CD4-positive, CD25-positive, alpha-beta regulatory T cell (primary cell): ENCODE results near the gene HDLBP. TPM values are rescaled to one million over a fixed set of nuclear protein-coding genes. Genes with fewer than 3 reads are reported as not detected.

Experiments used
- ATAC-seq, 2 donors: fragments of 150-1000 bp; cut with Tn5 transposase; one replicate each; pipeline ENCODE4 v1.10.0; 2021; ENCODE audit warnings: low read depth in 2 of 2, moderate number of reproducible peaks in 2 of 2, moderate library complexity in 1 of 2
- DNase-seq, 3 donors: peaks; one replicate each; pipeline versions ENCODE4 v3.0.0 to v3.0.0-alpha.2; 2012 to 2022; ENCODE audit warnings: mixed read lengths in 1 of 3
- H3K27ac ChIP-seq: one replicate; pipeline ENCODE4 v1.7.0; 2013; ENCODE audit warnings: mild to moderate bottlenecking, low read length; ENCODE audit not compliant: insufficient read depth, poor library complexity, severe bottlenecking
- H3K27me3 ChIP-seq: one replicate; pipeline ENCODE4 v1.7.0; 2013; ENCODE audit warnings: low read length; ENCODE audit not compliant: control insufficient read depth, insufficient read depth
- H3K36me3 ChIP-seq: one replicate; pipeline ENCODE4 v1.7.0; 2013; ENCODE audit warnings: mild to moderate bottlenecking, low read length, moderate library complexity; ENCODE audit not compliant: control insufficient read depth, insufficient read depth
- H3K4me1 ChIP-seq: 2 replicates; pipeline ENCODE4 v1.7.0; 2013; ENCODE audit warnings: mild to moderate bottlenecking, low read length; ENCODE audit not compliant: insufficient read depth, control insufficient read depth, poor library complexity, severe bottlenecking
- H3K4me3 ChIP-seq: one replicate; pipeline ENCODE4 v1.7.0; 2013; ENCODE audit warnings: low read depth, mild to moderate bottlenecking, low read length, moderate library complexity
- H3K9me3 ChIP-seq, 2 experiments: 1 replicate in 1 of 2; 2 replicates in 1 of 2; pipeline ENCODE4 v1.7.0; 2013; ENCODE audit warnings: low read length in 2 of 2, mild to moderate bottlenecking in 1 of 2, moderate library complexity in 1 of 2; ENCODE audit not compliant: control insufficient read depth in 2 of 2
- H3K27ac Mint-ChIP-seq, 3 donors: one replicate each; pipeline ENCODE4 v1.8.0; 2020 to 2022; ENCODE audit warnings: mild to moderate bottlenecking in 3 of 3, mixed read lengths in 3 of 3, moderate library complexity in 2 of 3
- H3K27me3 Mint-ChIP-seq: one replicate; pipeline ENCODE4 v1.8.0; 2022; ENCODE audit warnings: mild to moderate bottlenecking, mixed read lengths
- H3K36me3 Mint-ChIP-seq: one replicate; pipeline ENCODE4 v1.8.0; 2020; ENCODE audit warnings: mixed read lengths
- H3K4me1 Mint-ChIP-seq, 4 donors: one replicate each; pipeline ENCODE4 v1.8.0; 2020 to 2022; ENCODE audit warnings: mixed read lengths in 4 of 4, mild to moderate bottlenecking in 1 of 4
- H3K4me3 Mint-ChIP-seq, 4 donors: one replicate each; pipeline ENCODE4 v1.8.0; 2020 to 2022; ENCODE audit warnings: mild to moderate bottlenecking in 4 of 4, mixed read lengths in 4 of 4, moderate library complexity in 3 of 4
- H3K9me3 Mint-ChIP-seq, 7 donors: one replicate each; pipeline ENCODE4 v1.8.0; 2020 to 2022; ENCODE audit warnings: mixed read lengths in 7 of 7, mild to moderate bottlenecking in 3 of 7, moderate library complexity in 2 of 7
- polyA plus RNA-seq, 4 donors: library from polyadenylated mRNA; unstranded; fragments of 300-500 nt; fragmentation: Illumina TruSeq; gene quantifications; one replicate each; pipeline ENCODE4 v1.2.3, GENCODE V29; 2021
- total RNA-seq: library from RNA; stranded (reverse); gene quantifications from one replicate; pipeline ENCODE4 v1.2.3, GENCODE V29; 2022

HDLBP gene
- total and polyA plus RNA-seq, 5 donors from 2014 or later: 33.6 to 121 (median 41.7) TPM

- Mint-ChIP-seq H3K4me3 (no peak overlapping the region), H3K27me3 (no peaks in the 10 kb centered on the region), H3K36me3 (peaks cover 64% of the 10 kb centered on the region), H3K9me3 (no peaks in the 10 kb centered on the region), H3K4me1 (peaks cover 0 to 2% (median 0%) of the 10 kb centered on the region in 4 donors), H3K27ac (no peak overlapping the region)
- Histone ChIP-seq H3K27me3 (no peaks in the 10 kb centered on the region), H3K4me3 (no peak overlapping the region), H3K27ac (no peak overlapping the region), H3K4me1 (no peaks in the 10 kb centered on the region), H3K36me3 (peaks cover 91% of the 10 kb centered on the region), H3K9me3 (no peaks in the 10 kb centered on the region)
- no peak for DNase-seq
- ATAC-seq: no peak
Observed at GRCh38 chr2:241234066-241234790, 81.2 kb downstream of the HDLBP start.

GRCh38 chr2:241232736-241233575 lies 82.5 kb downstream of the HDLBP start:
- no peak for DNase-seq
- H3K4me1 Mint-ChIP-seq: peaks cover 0 to 2% (median 0%) of the 10 kb centered on the region in 4 donors
- peaks cover 60% of the 10 kb centered on the region for H3K36me3 Mint-ChIP-seq
- H3K9me3 Mint-ChIP-seq: no peaks in the 10 kb centered on the region
- H3K4me3 ChIP-seq: no peak overlapping the region
- H3K27me3 Mint-ChIP-seq: no peaks in the 10 kb centered on the region
- no peaks in the 10 kb centered on the region for H3K27me3 ChIP-seq
- no peak overlapping the region for H3K4me3 Mint-ChIP-seq
- ATAC-seq: no peak
- H3K4me1 ChIP-seq: no peaks in the 10 kb centered on the region
- H3K27ac Mint-ChIP-seq: peak overlapping the region in 1 of 3 donors; percentile 22
- no peaks in the 10 kb centered on the region for H3K9me3 ChIP-seq
- H3K36me3 ChIP-seq: peaks cover 90% of the 10 kb centered on the region
- no peak overlapping the region for H3K27ac ChIP-seq

- H3K27ac Mint-ChIP-seq: no peak overlapping the region
- Histone ChIP-seq H3K4me3 (no peak overlapping the region), H3K27ac (no peak overlapping the region), H3K9me3 (no peaks in the 10 kb centered on the region), H3K36me3 (peaks cover 75% of the 10 kb centered on the region), H3K27me3 (no peaks in the 10 kb centered on the region), H3K4me1 (no peaks in the 10 kb centered on the region)
- DNase-seq: no peak
- H3K27me3 Mint-ChIP-seq: no peaks in the 10 kb centered on the region
- no peak overlapping the region for H3K4me3 Mint-ChIP-seq
- peaks cover 58% of the 10 kb centered on the region for H3K36me3 Mint-ChIP-seq
- ATAC-seq: no peak
- H3K9me3 Mint-ChIP-seq: no peaks in the 10 kb centered on the region
- H3K4me1 Mint-ChIP-seq: no peaks in the 10 kb centered on the region
Observed at GRCh38 chr2:241230435-241230834, 85.0 kb downstream of the HDLBP start.

- no peaks in the 10 kb centered on the region for H3K4me1 ChIP-seq
- Mint-ChIP-seq H3K27me3 (no peaks in the 10 kb centered on the region), H3K9me3 (peaks cover 0 to under 1% (median 0%) of the 10 kb centered on the region in 7 donors), H3K4me1 (no peaks in the 10 kb centered on the region), H3K4me3 (no peak overlapping the region), H3K27ac (no peak overlapping the region), H3K36me3 (peaks cover 51% of the 10 kb centered on the region)
- H3K27ac ChIP-seq: no peak overlapping the region
- H3K4me3 ChIP-seq: no peak overlapping the region
- ATAC-seq (no peak), DNase-seq (no peak)
- H3K9me3 ChIP-seq: no peaks in the 10 kb centered on the region
- peaks cover 68% of the 10 kb centered on the region for H3K36me3 ChIP-seq
- H3K27me3 ChIP-seq: no peaks in the 10 kb centered on the region
Observed at GRCh38 chr2:241229563-241230401, 85.7 kb downstream of the HDLBP start.

- DNase-seq (no peak), ATAC-seq (no peak)
- H3K4me3 Mint-ChIP-seq: peak overlapping the region in 1 of 4 donors; percentile 43
- H3K36me3 Mint-ChIP-seq: peaks cover 46% of the 10 kb centered on the region
- peaks cover 0 to 4% (median 0%) of the 10 kb centered on the region in 7 donors for H3K9me3 Mint-ChIP-seq
- no peak overlapping the region for H3K27ac Mint-ChIP-seq
- peaks cover 60% of the 10 kb centered on the region for H3K36me3 ChIP-seq
- H3K4me1 Mint-ChIP-seq: peaks cover 0 to 3% (median 0%) of the 10 kb centered on the region in 4 donors
- no peaks in the 10 kb centered on the region for H3K4me1 ChIP-seq
- no peaks in the 10 kb centered on the region for H3K9me3 ChIP-seq
- no peak overlapping the region for H3K27ac ChIP-seq
- no peaks in the 10 kb centered on the region for H3K27me3 ChIP-seq
- no peak overlapping the region for H3K4me3 ChIP-seq
- H3K27me3 Mint-ChIP-seq: no peaks in the 10 kb centered on the region
Observed at GRCh38 chr2:241228860-241229516, 86.5 kb downstream of the HDLBP start.

DNA sequence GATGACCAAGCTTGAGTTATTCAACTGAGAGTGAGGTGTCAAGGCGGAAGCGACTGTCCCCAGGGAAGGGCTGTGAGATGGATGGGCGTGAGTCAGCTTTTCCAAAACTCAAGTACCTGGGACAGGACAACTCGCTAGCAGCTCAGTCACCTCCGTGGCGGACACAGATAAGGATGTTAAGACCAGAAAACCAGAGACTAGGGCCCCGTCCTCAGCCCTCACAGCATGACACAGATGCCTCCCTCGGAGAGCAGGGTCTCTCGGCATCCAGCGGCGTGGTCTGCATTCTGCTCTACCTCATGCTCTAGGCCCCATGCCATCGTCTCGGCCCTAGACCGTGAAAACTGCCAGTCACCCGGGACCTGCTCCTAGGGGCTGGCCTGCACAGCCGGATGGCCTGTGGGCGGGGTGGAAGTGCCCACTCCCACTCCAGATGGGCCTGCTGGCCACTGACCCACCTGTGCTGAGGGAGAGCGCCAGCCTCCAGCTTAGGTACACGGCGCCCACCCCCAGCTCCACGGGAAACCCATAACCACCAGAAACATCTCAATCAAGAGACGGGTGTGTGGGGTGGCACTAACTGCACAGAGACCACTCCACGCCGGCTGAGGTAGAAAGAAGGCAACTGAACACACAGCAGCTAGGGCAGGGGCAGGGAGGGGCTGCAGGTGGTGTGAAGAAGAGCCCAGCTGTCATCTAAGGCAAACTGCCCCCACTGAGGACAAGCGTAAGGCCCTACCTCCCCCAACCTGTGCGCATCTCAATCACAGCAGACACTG lies 87.2 kb downstream of the HDLBP start:
- H3K27ac ChIP-seq: no peak overlapping the region
- no peaks in the 10 kb centered on the region for H3K27me3 Mint-ChIP-seq
- H3K9me3 ChIP-seq: no peaks in the 10 kb centered on the region
- ATAC-seq (no peak), DNase-seq (no peak)
- no peak overlapping the region for H3K27ac Mint-ChIP-seq
- H3K4me1 ChIP-seq: no peaks in the 10 kb centered on the region
- H3K4me3 Mint-ChIP-seq: no peak overlapping the region
- peaks cover 0 to 4% (median 0%) of the 10 kb centered on the region in 7 donors for H3K9me3 Mint-ChIP-seq
- H3K36me3 Mint-ChIP-seq: peaks cover 41% of the 10 kb centered on the region
- no peaks in the 10 kb centered on the region for H3K27me3 ChIP-seq
- H3K36me3 ChIP-seq: peaks cover 53% of the 10 kb centered on the region
- H3K4me1 Mint-ChIP-seq: peaks cover 0 to 3% (median 0%) of the 10 kb centered on the region in 4 donors
- H3K4me3 ChIP-seq: no peak overlapping the region
